HG02943 (cell line): ENCODE measurements around the gene OPHN1.

ENCODE experiments used
- ATAC-seq: cut with Tn5 transposase; IDR thresholded peaks from one replicate; pipeline ENCODE4 v1.9.1; 2021; ENCODE audit warnings: mild to moderate bottlenecking, low read depth, moderate library complexity; ENCODE audit not compliant: unreplicated experiment

OPHN1 gene

GRCh38 chrX:68254738-68255645 lies 178.3 kb downstream of the OPHN1 start:
- ATAC-seq = no peak

- no peak for ATAC-seq
These were observed 180.6 kb downstream of the OPHN1 start for GRCh38 chrX:68252664-68253063.

GRCh38 chrX:68249903-68250302 lies 183.4 kb downstream of the OPHN1 start:
- ATAC-seq = no peak

GRCh38 chrX:68249401-68249831 lies 183.9 kb downstream of the OPHN1 start:
- no peak for ATAC-seq

GRCh38 chrX:68238568-68238967 lies 194.7 kb downstream of the OPHN1 start:
- no peak for ATAC-seq

- no peak for ATAC-seq
These were observed 199.0 kb downstream of the OPHN1 start for GRCh38 chrX:68234171-68234910.

GRCh38 chrX:68232206-68232605 lies 201.1 kb downstream of the OPHN1 start:
- no peak for ATAC-seq

GRCh38 chrX:68209008-68209407 lies 224.3 kb downstream of the OPHN1 start:
- no peak for ATAC-seq

GRCh38 chrX:68204521-68205038 lies 228.7 kb downstream of the OPHN1 start:
- no peak for ATAC-seq

- ATAC-seq = no peak
These were observed 229.6 kb downstream of the OPHN1 start for GRCh38 chrX:68203646-68204045.

- no peak for ATAC-seq
These were observed 230.1 kb downstream of the OPHN1 start for GRCh38 chrX:68203211-68203610.

GRCh38 chrX:68199062-68199848 lies 234.0 kb downstream of the OPHN1 start:
- no peak for ATAC-seq

- ATAC-seq = no peak
These were observed 236.1 kb downstream of the OPHN1 start for GRCh38 chrX:68196939-68197791.

- ATAC-seq = no peak
These were observed 237.7 kb downstream of the OPHN1 start for GRCh38 chrX:68195561-68195960.

GRCh38 chrX:68193786-68194185 lies 239.5 kb downstream of the OPHN1 start:
- no peak for ATAC-seq

- no peak for ATAC-seq
These were observed 240.1 kb downstream of the OPHN1 start for GRCh38 chrX:68193234-68193633.

- ATAC-seq = no peak
These were observed 242.5 kb downstream of the OPHN1 start for GRCh38 chrX:68190799-68191198.

- no peak for ATAC-seq
These were observed 246.6 kb downstream of the OPHN1 start for GRCh38 chrX:68186552-68187262.

- ATAC-seq = no peak
These were observed 248.1 kb downstream of the OPHN1 start for GRCh38 chrX:68185161-68185560.
